A549 (cell line): ENCODE data around the gene CCDC150. TPM values are rescaled to one million over a fixed set of nuclear protein-coding genes. Genes with fewer than 3 reads are reported as not detected.
"Not testable (repeated sequence)": the region's sequence is repeated elsewhere in the genome, so short reads cannot be mapped to it uniquely, and the experiment has no call there.

Experiments used
- ATAC-seq, 2 experiments: fragments of 200-7000 bp in 1 of 2; fragments of >200 bp in 1 of 2; cut with Nextera tagmentation in 1 of 2; cut with Tn5 transposase in 1 of 2; 3 replicates each; pipeline versions ENCODE4 v1.8.0 to v1.9.1; 2018 to 2020; ENCODE audit warnings: mild to moderate bottlenecking in 1 of 2, moderate library complexity in 1 of 2
- CTCF ChIA-PET: fragments of 300-600 bp; sonication (Branson Sonifier 250); formaldehyde crosslinking; extraction: SDS; loops from one replicate; lab custom pipeline; 2021; ENCODE audit warnings: antibody characterized with exemption, inconsistent platforms; lab: Yijun Ruan, JAX
- POLR2A ChIA-PET: fragments of 350-600 bp; formaldehyde crosslinking; extraction: SDS; loops from one replicate; lab custom pipeline; 2021; ENCODE audit warnings: antibody characterized with exemption, inconsistent platforms; lab: Yijun Ruan, JAX
- DNase-seq, 2 experiments: peaks; one replicate each; pipeline versions ENCODE4 v3.0.0 to v3.0.0-alpha.2; 2011 to 2016; ENCODE audit warnings: low read depth in 1 of 2, low spot score in 1 of 2
- FAIRE-seq: peaks from 2 replicates; lab custom pipeline; 2011; peaks lifted over from hg19 to GRCh38; lab: Jason Lieb, UNC
- H3K27ac ChIP-seq, 2 experiments: fragments of >200 bp; sonication (Bioruptor Twin); formaldehyde crosslinking; 3 replicates each; pipeline ENCODE4 v1.5.1; 2016 to 2017
- H3K4me1 ChIP-seq: fragments of >200 bp; sonication (Bioruptor Twin); formaldehyde crosslinking; 3 replicates; pipeline ENCODE4 v1.6.1; 2016
- H3K4me2 ChIP-seq: fragments of >200 bp; sonication (Bioruptor Twin); formaldehyde crosslinking; 3 replicates; pipeline ENCODE4 v1.6.1; 2016
- H3K4me3 ChIP-seq: fragments of >200 bp; sonication (Bioruptor Twin); formaldehyde crosslinking; 3 replicates; pipeline ENCODE4 v1.5.1; 2016
- H3K9me3 ChIP-seq: fragments of >200 bp; sonication (Bioruptor Twin); formaldehyde crosslinking; 3 replicates; pipeline ENCODE4 v1.6.1; 2016
- CBX2 ChIP-seq: fragments of 200-600 bp; sonication (generic); IDR thresholded peaks from 2 replicates; pipeline ENCODE4 v1.6.1; 2016; ENCODE audit warnings: low read depth, mild to moderate bottlenecking, borderline replicate concordance
- CHD2 ChIP-seq: fragments of 150-350 bp; IDR thresholded peaks from 2 replicates; pipeline ENCODE4 v1.6.1; 2014; ENCODE audit warnings: low read length; ENCODE audit not compliant: partially characterized antibody
- CHD4 ChIP-seq: fragments of 200-600 bp; sonication (generic); IDR thresholded peaks from 2 replicates; pipeline ENCODE4 v1.6.1; 2016; ENCODE audit warnings: antibody characterized with exemption, mild to moderate bottlenecking, borderline replicate concordance
- CTCF ChIP-seq: fragments of >200 bp; sonication (Bioruptor Twin); formaldehyde crosslinking; IDR thresholded peaks from 3 replicates; pipeline ENCODE4 v1.5.1; 2016
- EHF ChIP-seq: fragments of 250-450 bp; sonication (Bioruptor Pico); IDR thresholded peaks from 2 replicates; pipeline ENCODE4 v1.5.0; 2020; ENCODE audit warnings: mild to moderate bottlenecking
- FOSB ChIP-seq: fragments of 250-450 bp; sonication (Bioruptor Pico); IDR thresholded peaks from 2 replicates; pipeline ENCODE4 v1.5.0; 2020; ENCODE audit warnings: mild to moderate bottlenecking, moderate library complexity
- HOXB13 ChIP-seq: fragments of 250-450 bp; sonication (Bioruptor Pico); IDR thresholded peaks from 2 replicates; pipeline ENCODE4 v1.5.0; 2020; ENCODE audit warnings: low read depth, mild to moderate bottlenecking, moderate library complexity
- JUNB ChIP-seq: fragments of >200 bp; sonication (Bioruptor Twin); formaldehyde crosslinking; IDR thresholded peaks from 2 replicates; pipeline ENCODE4 v1.6.1; 2016
- MAFK ChIP-seq: fragments of 450-650 bp; IDR thresholded peaks from 2 replicates; pipeline ENCODE4 v1.6.1; 2014; ENCODE audit not compliant: partially characterized antibody
- MYC ChIP-seq: IDR thresholded peaks from 2 replicates; pipeline ENCODE4 v1.6.1; 2012; ENCODE audit warnings: mild to moderate bottlenecking, inconsistent platforms, low read length, improper control_type of control experiment, borderline replicate concordance
- NFE2L2 ChIP-seq: fragments of 150-350 bp; conservative IDR thresholded peaks from 2 replicates; pipeline ENCODE4 v1.6.1; 2014; ENCODE audit warnings: low read length
- POLR2A ChIP-seq: IDR thresholded peaks from 2 replicates; pipeline ENCODE4 v1.6.1; 2012; ENCODE audit warnings: mild to moderate bottlenecking, low read length
- POLR2AphosphoS2 ChIP-seq: conservative IDR thresholded peaks from 2 replicates; pipeline ENCODE4 v1.6.1; 2012; ENCODE audit warnings: low read length, improper control_type of control experiment, inconsistent platforms
- RFX5 ChIP-seq: fragments of 450-650 bp; IDR thresholded peaks from 2 replicates; pipeline ENCODE4 v1.7.1; 2014; ENCODE audit warnings: antibody characterized with exemption, mild to moderate bottlenecking, moderate library complexity
- RNF2 ChIP-seq: fragments of 200-600 bp; sonication (generic); IDR thresholded peaks from 2 replicates; pipeline ENCODE4 v1.6.1; 2016; ENCODE audit warnings: low read depth, mild to moderate bottlenecking, antibody characterized with exemption, moderate library complexity, borderline replicate concordance
- TFCP2L1 ChIP-seq: fragments of 250-450 bp; sonication (Bioruptor Pico); IDR thresholded peaks from 2 replicates; pipeline ENCODE4 v1.5.0; 2021; ENCODE audit warnings: mild to moderate bottlenecking
- USF2 ChIP-seq: fragments of 450-650 bp; IDR thresholded peaks from 2 replicates; pipeline ENCODE4 v1.6.1; 2014; ENCODE audit warnings: antibody characterized with exemption
- ZSCAN20 ChIP-seq: fragments of 250-450 bp; sonication (Bioruptor Pico); IDR thresholded peaks from 2 replicates; pipeline ENCODE4 v1.8.0; 2022; ENCODE audit warnings: mild to moderate bottlenecking, moderate library complexity
- WGBS: methylation state at CpG from one replicate; pipeline ENCODE4 v1.1.6; 2017; ENCODE audit errors: missing lambda C conversion rate; 5-methylcytosine and 5-hydroxymethylcytosine counted together
- polyA plus RNA-seq, 4 experiments: library from polyadenylated mRNA; depleted of rRNA in 3 of 4; stranded (reverse); fragments of >200 nt; fragmentation: RNase III in 1 of 4; extraction: RNeasy Plus Mini Kit Qiagen cat#74134 plus additional on column Dnase treatment in 1 of 4; gene quantifications; 2 replicates in 3 of 4; 3 replicates in 1 of 4; pipeline ENCODE4 v1.2.3, GENCODE V29; 2011 to 2017
- TF ChIP-seq, protein P1 (sequence below): IDR thresholded peaks from 2 replicates; pipeline ENCODE4 v1.6.1; 2012

The CCDC150 gene
- polyA plus RNA-seq, 2 of the 4 experiments (the other 2 are of a cell fraction) = 14.2 to 17.7 TPM

DNA sequence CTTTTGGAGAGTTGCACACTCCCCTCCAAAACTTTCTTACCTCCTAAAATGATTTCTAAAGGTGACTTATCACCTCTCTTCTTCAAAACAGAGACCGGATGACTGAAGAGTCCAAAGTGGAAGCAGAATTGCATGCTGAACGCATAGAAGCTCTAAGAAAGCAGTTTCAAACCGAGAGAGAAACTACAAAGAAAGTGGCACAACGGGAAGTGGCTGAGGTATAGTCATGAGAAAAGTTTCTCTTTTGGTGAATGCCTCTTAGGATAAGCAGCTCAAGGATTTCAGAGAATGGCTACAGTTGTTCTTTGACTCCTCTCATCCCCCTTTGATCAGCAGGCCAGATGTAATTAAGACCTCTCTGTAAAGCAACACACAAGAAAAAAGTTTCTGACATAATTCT lies 86.4 kb downstream of the CCDC150 start:
- ATAC-seq (no peak), FAIRE-seq (no peak), DNase-seq (no peak)
- H3K4me2 ChIP-seq = no peak overlapping the region
- WGBS = 84% methylated on average over 4 of the region's 4 CpGs
- no peaks in the 10 kb centered on the region for H3K4me1 ChIP-seq
- H3K27ac ChIP-seq = no peak overlapping the region
- TF ChIP-seq MYC = no peak
- no peak for TF ChIP-seq HOXB13 (CRISPR knock-in tag)
- H3K9me3 ChIP-seq = no peaks in the 10 kb centered on the region
- CTCF ChIA-PET = no interaction called here
- no peak overlapping the region for H3K4me3 ChIP-seq
- POLR2A ChIA-PET = no interaction called here

- WGBS = 86% methylated on average over 2 of the region's 2 CpGs
- ChIA-PET CTCF (interaction anchor here (0.6 to 1.9 kb wide), 3 partner anchors 22 to 252 kb away, joined by 3 to 7 read pairs (median 4); no protein-coding TSS in a partner anchor), POLR2A (no interaction called here)
These were observed 89.9 kb downstream of the CCDC150 start for GRCh38 chr2:196729418-196729817.

DNA sequence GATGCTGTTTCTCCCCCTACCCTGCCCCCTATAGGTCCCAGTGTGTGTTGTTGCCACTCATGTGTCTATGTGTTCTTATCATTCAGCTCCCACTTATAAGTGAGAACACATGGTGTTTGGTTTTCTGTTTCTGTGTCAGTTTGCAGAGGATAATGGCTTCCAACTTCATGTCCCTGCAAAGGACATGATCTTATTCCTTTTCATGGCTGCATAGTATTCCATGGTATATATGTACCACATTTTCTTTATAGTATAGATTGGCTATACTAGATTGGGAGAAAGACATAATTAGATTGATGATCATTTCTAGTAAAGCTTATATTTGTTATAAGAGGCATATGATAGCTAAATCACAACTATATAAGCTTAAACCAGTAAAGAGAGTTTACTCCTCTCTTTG lies 97.1 kb downstream of the CCDC150 start:
- H3K27ac ChIP-seq, DNase-seq, H3K4me2 ChIP-seq, POLR2A ChIA-PET, CTCF ChIA-PET, H3K9me3 ChIP-seq, H3K4me3 ChIP-seq, ATAC-seq, H3K4me1 ChIP-seq: not testable (repeated sequence)
- FAIRE-seq = peak; percentile 18

More at GRCh38 chr2:196729418-196729817, 89.9 kb downstream of the CCDC150 start:
- TF ChIP-seq JUNB = no peak
- TF ChIP-seq CHD4 = no peak
- no peak for TF ChIP-seq RNF2
- no peak for TF ChIP-seq ZSCAN20 (CRISPR knock-in tag)
- TF ChIP-seq CBX2 = no peak
- TF ChIP-seq RFX5 = no peak
- TF ChIP-seq TFCP2L1 (CRISPR knock-in tag) = no peak
- TF ChIP-seq NFE2L2 = no peak
- TF ChIP-seq CHD2 = no peak
- TF ChIP-seq CTCF = no peak
- no peak for TF ChIP-seq EHF
- no peak for TF ChIP-seq FOSB
- TF ChIP-seq POLR2A = no peak
- TF ChIP-seq, protein P1, sequence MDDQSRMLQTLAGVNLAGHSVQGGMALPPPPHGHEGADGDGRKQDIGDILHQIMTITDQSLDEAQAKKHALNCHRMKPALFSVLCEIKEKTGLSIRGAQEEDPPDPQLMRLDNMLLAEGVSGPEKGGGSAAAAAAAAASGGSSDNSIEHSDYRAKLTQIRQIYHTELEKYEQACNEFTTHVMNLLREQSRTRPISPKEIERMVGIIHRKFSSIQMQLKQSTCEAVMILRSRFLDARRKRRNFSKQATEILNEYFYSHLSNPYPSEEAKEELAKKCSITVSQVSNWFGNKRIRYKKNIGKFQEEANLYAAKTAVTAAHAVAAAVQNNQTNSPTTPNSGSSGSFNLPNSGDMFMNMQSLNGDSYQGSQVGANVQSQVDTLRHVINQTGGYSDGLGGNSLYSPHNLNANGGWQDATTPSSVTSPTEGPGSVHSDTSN = no peak
- no peak for TF ChIP-seq POLR2AphosphoS2
- no peak for TF ChIP-seq USF2
- Histone ChIP-seq H3K4me2 (no peak overlapping the region), H3K4me3 (no peak overlapping the region), H3K4me1 (no peaks in the 10 kb centered on the region), H3K27ac (no peak overlapping the region), H3K9me3 (no peaks in the 10 kb centered on the region)
- FAIRE-seq (no peak), DNase-seq (no peak), ATAC-seq (no peak)

DNA sequence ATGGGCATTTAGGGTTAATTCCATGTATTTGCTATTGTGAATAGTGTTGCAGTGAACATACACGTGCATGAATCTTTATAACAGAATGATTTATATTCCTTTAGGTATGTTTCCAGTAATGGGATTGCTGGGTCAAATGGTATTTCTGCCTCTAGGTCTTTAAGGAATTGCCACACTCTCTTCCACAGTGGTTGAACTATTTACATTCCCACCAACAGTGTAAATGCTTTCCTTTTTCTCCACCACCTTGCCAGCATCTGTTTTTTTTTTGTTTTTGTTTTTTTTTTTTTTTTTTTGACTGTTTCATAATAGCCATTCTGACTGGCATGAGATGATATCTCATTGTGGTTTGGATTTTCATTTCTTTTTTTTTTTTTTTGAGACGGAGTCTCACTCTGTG lies 97.5 kb downstream of the CCDC150 start:
- FAIRE-seq (no peak), ATAC-seq (no peak), DNase-seq (no peak)
- no peak overlapping the region for H3K27ac ChIP-seq
- POLR2A ChIA-PET = no interaction called here
- H3K9me3 ChIP-seq = peaks cover 5% of the 10 kb centered on the region; the same call in 1 of the 3 replicates
- 49% methylated on average over 2 of the region's 2 CpGs for WGBS
- TF ChIP-seq RNF2 = no peak
- TF ChIP-seq MAFK = no peak
- H3K4me2 ChIP-seq = no peak overlapping the region
- H3K4me1 ChIP-seq = no peaks in the 10 kb centered on the region
- CTCF ChIA-PET = no interaction called here
- no peak overlapping the region for H3K4me3 ChIP-seq
